ENCODE results near the gene MYH9.

MYH9 gene

DNA sequence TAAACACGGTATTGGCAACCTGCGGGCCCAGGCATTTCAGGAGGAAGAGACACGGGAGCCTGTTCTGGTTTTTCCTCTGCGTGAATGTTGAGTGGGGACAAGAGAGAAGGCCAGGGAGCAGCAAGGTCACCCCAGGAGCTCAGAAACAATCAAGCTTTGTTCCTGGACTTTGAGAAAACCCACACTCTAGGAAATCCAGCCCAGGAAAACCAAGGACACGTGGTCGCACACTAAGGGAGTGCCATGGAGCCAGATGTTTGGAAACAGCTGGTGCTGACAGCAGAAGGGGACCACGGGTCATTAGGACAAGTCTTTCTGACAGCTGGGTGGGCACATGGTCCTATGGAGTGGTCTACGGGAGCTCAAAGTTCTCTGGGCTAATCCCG lies 44.1 kb downstream of the MYH9 start:
- no peak for DNase-seq (ENCODE audit: extremely low spot score)
- no peak for TF ChIP-seq SUZ12 (IDR thresholded peaks at IDR 0.05)
- TF ChIP-seq FOXK2 (IDR thresholded peaks at IDR 0.05) = no peak
- TF ChIP-seq L3MBTL2 (conservative IDR thresholded peaks at IDR 0.05) = no peak
- TF ChIP-seq BHLHE40 (IDR thresholded peaks at IDR 0.05; ENCODE audit: borderline replicate concordance) = no peak
- TF ChIP-seq TARDBP (IDR thresholded peaks at IDR 0.05) = no peak
- TF ChIP-seq ELF4 (IDR thresholded peaks at IDR 0.05) = no peak
- TF ChIP-seq, protein P1, sequence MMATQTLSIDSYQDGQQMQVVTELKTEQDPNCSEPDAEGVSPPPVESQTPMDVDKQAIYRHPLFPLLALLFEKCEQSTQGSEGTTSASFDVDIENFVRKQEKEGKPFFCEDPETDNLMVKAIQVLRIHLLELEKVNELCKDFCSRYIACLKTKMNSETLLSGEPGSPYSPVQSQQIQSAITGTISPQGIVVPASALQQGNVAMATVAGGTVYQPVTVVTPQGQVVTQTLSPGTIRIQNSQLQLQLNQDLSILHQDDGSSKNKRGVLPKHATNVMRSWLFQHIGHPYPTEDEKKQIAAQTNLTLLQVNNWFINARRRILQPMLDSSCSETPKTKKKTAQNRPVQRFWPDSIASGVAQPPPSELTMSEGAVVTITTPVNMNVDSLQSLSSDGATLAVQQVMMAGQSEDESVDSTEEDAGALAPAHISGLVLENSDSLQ (IDR thresholded peaks at IDR 0.05) = no peak
- no peak for TF ChIP-seq HDGF (IDR thresholded peaks at IDR 0.05; ENCODE audit: borderline replicate concordance)
- TF ChIP-seq NFRKB (IDR thresholded peaks at IDR 0.05) = no peak
- no peak for TF ChIP-seq FOXA1 (IDR thresholded peaks at IDR 0.05)
- TF ChIP-seq CTBP1 (IDR thresholded peaks at IDR 0.05; ENCODE audit: borderline replicate concordance) = no peak
- TF ChIP-seq FOXM1 (IDR thresholded peaks at IDR 0.05; ENCODE audit: borderline replicate concordance) = no peak
- TF ChIP-seq SP1 (IDR thresholded peaks at IDR 0.05) = no peak
- TF ChIP-seq LEF1 (IDR thresholded peaks at IDR 0.05; ENCODE audit: borderline replicate concordance) = no peak
- TF ChIP-seq ZNF384 (IDR thresholded peaks at IDR 0.05) = no peak
- no peak for TF ChIP-seq ARNT (IDR thresholded peaks at IDR 0.05)
- CTCF ChIA-PET = interaction anchor here (1.1 kb wide), 1 partner anchor 11 kb away, joined by 3 read pairs; no protein-coding TSS in a partner anchor

DNA sequence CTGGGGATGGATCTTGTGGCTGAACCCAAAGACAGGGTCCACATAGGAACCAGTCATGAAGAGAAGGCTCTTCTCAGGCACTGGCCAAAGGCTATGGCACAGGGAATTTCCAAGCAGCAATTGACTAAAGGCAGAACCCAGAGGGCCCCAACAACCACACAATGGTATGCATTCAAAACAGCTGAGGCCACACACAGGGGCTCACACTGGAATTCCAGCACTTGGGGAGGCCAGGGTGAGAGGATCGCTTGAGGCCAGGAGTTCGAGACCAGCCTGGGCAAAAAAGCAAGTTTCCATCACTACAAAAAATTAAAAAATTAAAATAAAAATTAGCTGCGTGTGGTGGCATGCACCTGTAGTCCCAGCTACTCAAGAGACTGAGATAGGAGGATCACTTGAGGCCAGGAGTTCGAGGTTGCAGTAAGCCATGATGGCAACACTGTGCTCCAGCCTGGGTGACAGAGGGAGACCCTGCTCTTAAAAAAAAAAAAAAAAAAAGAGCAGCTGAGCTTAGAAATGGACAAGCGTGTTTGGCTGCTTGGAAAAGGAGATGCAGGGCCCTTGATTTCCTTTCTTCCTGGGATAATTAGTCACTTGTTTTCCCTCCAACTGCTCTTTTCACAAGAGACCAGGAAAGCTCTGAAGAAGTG lies 44.6 kb downstream of the MYH9 start:
- POLR2A ChIA-PET = no interaction called here
- TF ChIP-seq FOXA1 (IDR thresholded peaks at IDR 0.05) (no peak), TARDBP (IDR thresholded peaks at IDR 0.05) (no peak), CTBP1 (IDR thresholded peaks at IDR 0.05; ENCODE audit: borderline replicate concordance) (no peak), SP1 (IDR thresholded peaks at IDR 0.05) (no peak), SUZ12 (IDR thresholded peaks at IDR 0.05) (no peak), LEF1 (IDR thresholded peaks at IDR 0.05; ENCODE audit: borderline replicate concordance) (no peak), HDGF (IDR thresholded peaks at IDR 0.05; ENCODE audit: borderline replicate concordance) (no peak), L3MBTL2 (conservative IDR thresholded peaks at IDR 0.05) (no peak), FOXM1 (IDR thresholded peaks at IDR 0.05; ENCODE audit: borderline replicate concordance) (no peak), BHLHE40 (IDR thresholded peaks at IDR 0.05; ENCODE audit: borderline replicate concordance) (no peak), ZNF384 (IDR thresholded peaks at IDR 0.05) (no peak), FOXK2 (IDR thresholded peaks at IDR 0.05) (no peak), ARNT (IDR thresholded peaks at IDR 0.05) (no peak), NFRKB (IDR thresholded peaks at IDR 0.05) (no peak), ELF4 (IDR thresholded peaks at IDR 0.05) (no peak)
- TF ChIP-seq, protein P1 (IDR thresholded peaks at IDR 0.05) = no peak
- DNase-seq (ENCODE audit: extremely low spot score) = no peak
- CTCF ChIA-PET = interaction anchor here (1.1 kb wide), 1 partner anchor 10 kb away, joined by 3 read pairs; no protein-coding TSS in a partner anchor

More for the DNA sequence above, 44.1 kb downstream of the MYH9 start:
- POLR2A ChIA-PET = no interaction called here

DNA sequence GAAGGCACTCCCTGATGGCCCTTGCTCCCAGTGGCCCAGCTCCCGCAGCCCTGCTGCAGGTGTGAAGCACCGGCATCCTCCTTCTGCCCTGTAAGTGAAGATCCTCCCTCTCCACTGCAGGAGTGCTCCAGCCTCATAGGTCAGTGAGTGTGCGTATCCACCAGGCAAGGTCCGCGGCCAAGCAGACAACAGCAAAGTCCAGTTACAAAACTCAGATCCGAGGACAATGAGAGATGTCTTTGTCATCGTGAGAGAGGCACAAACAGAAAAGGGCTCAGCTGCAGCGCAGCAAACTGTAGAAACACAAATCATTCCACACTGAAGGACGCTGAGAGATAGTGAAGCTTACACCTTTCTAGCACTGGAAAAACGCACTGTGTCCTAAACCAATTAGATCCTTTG lies 46.1 kb downstream of the MYH9 start:
- CTCF ChIA-PET = no interaction called here
- DNase-seq (ENCODE audit: extremely low spot score) = no peak
- POLR2A ChIA-PET = no interaction called here
- no peak for TF ChIP-seq LEF1 (IDR thresholded peaks at IDR 0.05; ENCODE audit: borderline replicate concordance)
- TF ChIP-seq FOXM1 (IDR thresholded peaks at IDR 0.05; ENCODE audit: borderline replicate concordance) = no peak
- TF ChIP-seq ELF4 (IDR thresholded peaks at IDR 0.05) = no peak

DNA sequence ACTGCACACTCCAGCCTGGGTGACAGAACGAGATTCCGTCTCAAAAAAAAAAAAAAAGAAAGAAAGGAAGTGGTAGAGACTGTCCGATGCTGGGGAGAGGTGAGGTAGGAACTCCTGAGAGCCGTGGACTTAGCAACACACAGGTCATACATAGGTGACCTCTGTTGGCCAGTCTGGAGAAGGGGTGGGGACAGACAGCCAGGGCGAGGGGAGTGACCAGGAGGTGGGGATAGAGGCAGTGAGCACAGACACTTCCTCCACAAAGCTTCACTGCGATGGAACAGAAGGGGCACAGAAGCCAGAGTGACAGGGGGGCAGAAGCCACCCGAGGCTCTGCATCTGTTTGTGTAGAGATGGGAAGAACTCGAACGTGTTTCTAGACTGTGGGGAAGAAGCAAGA lies 47.1 kb downstream of the MYH9 start:
- CTCF ChIA-PET = no interaction called here
- POLR2A ChIA-PET = no interaction called here
- DNase-seq (ENCODE audit: extremely low spot score) = no peak
- TF ChIP-seq ARNT (IDR thresholded peaks at IDR 0.05) (no peak), SP1 (IDR thresholded peaks at IDR 0.05) (no peak), FOXM1 (IDR thresholded peaks at IDR 0.05; ENCODE audit: borderline replicate concordance) (no peak), L3MBTL2 (conservative IDR thresholded peaks at IDR 0.05) (no peak), BHLHE40 (IDR thresholded peaks at IDR 0.05; ENCODE audit: borderline replicate concordance) (no peak), SUZ12 (IDR thresholded peaks at IDR 0.05) (no peak), FOXK2 (IDR thresholded peaks at IDR 0.05) (no peak), HDGF (IDR thresholded peaks at IDR 0.05; ENCODE audit: borderline replicate concordance) (no peak), ELF4 (IDR thresholded peaks at IDR 0.05) (no peak), ZNF384 (IDR thresholded peaks at IDR 0.05) (no peak)
- TF ChIP-seq, protein P1 (IDR thresholded peaks at IDR 0.05) = no peak

DNA sequence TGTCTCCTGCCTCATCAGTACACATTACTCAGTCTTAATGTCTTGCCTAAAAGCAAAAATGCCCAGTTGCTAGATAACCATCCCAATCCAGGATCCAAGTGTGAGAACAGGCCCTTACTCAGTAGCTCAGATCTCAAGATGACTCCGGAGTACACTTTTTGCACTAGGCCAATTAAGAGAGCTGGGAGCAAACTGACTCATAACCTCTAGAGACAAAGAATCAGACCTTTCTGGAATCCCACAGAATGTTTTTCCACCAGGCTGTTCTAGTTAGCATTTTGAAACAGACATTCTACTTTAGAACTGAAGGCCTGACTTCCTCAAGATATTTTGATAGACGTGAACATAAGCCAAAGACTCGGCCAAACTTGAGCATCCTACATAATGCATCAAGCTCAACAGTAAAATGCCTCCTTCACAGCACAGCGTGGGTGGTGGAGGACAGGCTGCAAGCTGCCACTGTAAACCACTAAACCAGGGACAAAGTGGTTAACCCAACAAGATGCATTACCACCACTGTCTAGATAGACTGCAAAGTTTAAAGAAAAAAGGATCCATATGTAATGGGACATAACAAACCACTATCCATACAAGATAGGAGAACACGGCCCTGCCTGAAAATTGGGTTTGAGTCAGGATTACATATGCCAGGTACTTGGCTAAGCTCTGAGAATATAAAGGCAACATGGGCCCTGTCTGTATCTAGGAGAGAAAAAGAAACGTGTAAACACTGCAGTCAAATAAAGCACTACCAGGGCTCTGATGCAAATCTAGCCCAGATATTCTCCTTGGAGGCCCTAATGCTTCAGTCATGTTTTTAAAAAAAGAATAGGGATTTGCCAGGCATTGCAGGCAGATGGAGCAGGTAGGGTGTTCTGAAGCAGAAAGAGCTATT lies 48.3 kb downstream of the MYH9 start:
- DNase-seq (ENCODE audit: extremely low spot score) = no peak
- POLR2A ChIA-PET = no interaction called here
- CTCF ChIA-PET = interaction anchor here (0.6 kb wide), 1 partner anchor 807 kb away, joined by 3 read pairs; no protein-coding TSS in a partner anchor
- TF ChIP-seq FOXK2 (IDR thresholded peaks at IDR 0.05) (no peak), ZNF384 (IDR thresholded peaks at IDR 0.05) (no peak), CTBP1 (IDR thresholded peaks at IDR 0.05; ENCODE audit: borderline replicate concordance) (no peak), SUZ12 (IDR thresholded peaks at IDR 0.05) (no peak)
- TF ChIP-seq, protein P1 (IDR thresholded peaks at IDR 0.05) = no peak

Measured in HEK293T (cell line).